ENCODE results near the gene SMC3.

DNA sequence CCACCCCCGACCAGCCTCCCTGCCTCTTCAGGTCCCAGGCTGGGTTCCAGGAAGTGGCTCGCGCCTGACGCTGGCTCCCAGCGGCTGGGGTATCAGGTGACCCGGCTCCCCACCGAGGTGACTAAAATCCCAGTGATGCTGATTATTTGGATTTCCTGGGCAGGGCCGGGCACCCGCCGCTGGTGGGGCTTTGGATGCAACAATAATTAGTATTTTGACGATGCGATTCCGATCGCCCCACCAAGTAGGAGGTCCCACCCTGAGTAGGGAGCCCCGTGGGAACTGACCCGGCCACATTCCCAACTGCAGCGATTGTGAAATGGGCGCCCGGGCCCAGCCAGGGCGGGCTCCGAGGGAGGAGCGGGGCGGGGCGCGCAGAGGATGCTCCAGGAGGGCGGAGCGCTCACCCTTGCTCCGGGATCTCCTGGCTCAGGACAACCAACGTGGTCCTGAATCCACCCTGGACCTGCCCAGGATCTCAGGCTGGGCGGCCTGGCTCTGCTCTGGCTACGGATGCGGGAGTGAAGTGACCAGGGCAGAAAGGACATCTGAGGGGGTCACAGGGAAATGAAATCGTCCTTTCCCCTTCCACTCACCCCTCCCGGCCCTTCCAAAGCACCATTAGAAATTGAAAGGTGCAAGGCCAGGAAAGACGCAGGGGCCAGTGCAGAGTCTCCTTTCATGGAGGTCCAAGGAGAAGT lies 37.2 kb upstream of the SMC3 start:
- TF ChIP-seq CTCF (IDR thresholded peaks at IDR 0.05) (no peak), POLR2AphosphoS5 (IDR thresholded peaks at IDR 0.05) (no peak), POLR2A (IDR thresholded peaks at IDR 0.05) (no peak)
